ENCODE results near the gene SFSWAP.

The SFSWAP gene

GRCh38 chr12:131773582-131774221 is 62.8 kb downstream of the SFSWAP start:
- H3K79me2 ChIP-seq (ENCODE audit: control insufficient read depth, low read length): peaks cover 10% of the 10 kb centered on the region
- peak overlapping the region; percentile 82 for H3K4me2 ChIP-seq (ENCODE audit: low read length)
- no peak for TF ChIP-seq EZH2phosphoT487 (IDR thresholded peaks at IDR 0.05; ENCODE audit: borderline replicate concordance, low read length)
- TF ChIP-seq, protein P1, sequence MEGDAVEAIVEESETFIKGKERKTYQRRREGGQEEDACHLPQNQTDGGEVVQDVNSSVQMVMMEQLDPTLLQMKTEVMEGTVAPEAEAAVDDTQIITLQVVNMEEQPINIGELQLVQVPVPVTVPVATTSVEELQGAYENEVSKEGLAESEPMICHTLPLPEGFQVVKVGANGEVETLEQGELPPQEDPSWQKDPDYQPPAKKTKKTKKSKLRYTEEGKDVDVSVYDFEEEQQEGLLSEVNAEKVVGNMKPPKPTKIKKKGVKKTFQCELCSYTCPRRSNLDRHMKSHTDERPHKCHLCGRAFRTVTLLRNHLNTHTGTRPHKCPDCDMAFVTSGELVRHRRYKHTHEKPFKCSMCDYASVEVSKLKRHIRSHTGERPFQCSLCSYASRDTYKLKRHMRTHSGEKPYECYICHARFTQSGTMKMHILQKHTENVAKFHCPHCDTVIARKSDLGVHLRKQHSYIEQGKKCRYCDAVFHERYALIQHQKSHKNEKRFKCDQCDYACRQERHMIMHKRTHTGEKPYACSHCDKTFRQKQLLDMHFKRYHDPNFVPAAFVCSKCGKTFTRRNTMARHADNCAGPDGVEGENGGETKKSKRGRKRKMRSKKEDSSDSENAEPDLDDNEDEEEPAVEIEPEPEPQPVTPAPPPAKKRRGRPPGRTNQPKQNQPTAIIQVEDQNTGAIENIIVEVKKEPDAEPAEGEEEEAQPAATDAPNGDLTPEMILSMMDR (IDR thresholded peaks at IDR 0.05; ENCODE audit: low read depth, low read length, poor library complexity, severe bottlenecking): no peak
- H3K27me3 ChIP-seq (ENCODE audit: control insufficient read depth, low read length): no peaks in the 10 kb centered on the region
- no peaks in the 10 kb centered on the region for H4K20me1 ChIP-seq (ENCODE audit: control insufficient read depth, insufficient read depth, low read depth, low read length)
- peak overlapping the region; percentile 62 for H3K4me3 ChIP-seq (ENCODE audit: low read length)
- H3K9me3 ChIP-seq (ENCODE audit: control insufficient read depth, insufficient read depth, low read length): no peaks in the 10 kb centered on the region
- peaks cover 12% of the 10 kb centered on the region for H3F3A ChIP-seq (ENCODE audit: control insufficient read depth, insufficient read depth)
- H3K9me2 ChIP-seq (replicated peaks; ENCODE audit: control insufficient read depth, low read length): no peaks in the 10 kb centered on the region
- peak overlapping the region; percentile 86 for H3K27ac ChIP-seq (ENCODE audit: low read depth, low read length)
- H3K36me3 ChIP-seq (ENCODE audit: control insufficient read depth, low read length): peaks cover 70% of the 10 kb centered on the region
- H3K4me1 ChIP-seq (ENCODE audit: control insufficient read depth, low read length): peaks cover 48% of the 10 kb centered on the region

DNA sequence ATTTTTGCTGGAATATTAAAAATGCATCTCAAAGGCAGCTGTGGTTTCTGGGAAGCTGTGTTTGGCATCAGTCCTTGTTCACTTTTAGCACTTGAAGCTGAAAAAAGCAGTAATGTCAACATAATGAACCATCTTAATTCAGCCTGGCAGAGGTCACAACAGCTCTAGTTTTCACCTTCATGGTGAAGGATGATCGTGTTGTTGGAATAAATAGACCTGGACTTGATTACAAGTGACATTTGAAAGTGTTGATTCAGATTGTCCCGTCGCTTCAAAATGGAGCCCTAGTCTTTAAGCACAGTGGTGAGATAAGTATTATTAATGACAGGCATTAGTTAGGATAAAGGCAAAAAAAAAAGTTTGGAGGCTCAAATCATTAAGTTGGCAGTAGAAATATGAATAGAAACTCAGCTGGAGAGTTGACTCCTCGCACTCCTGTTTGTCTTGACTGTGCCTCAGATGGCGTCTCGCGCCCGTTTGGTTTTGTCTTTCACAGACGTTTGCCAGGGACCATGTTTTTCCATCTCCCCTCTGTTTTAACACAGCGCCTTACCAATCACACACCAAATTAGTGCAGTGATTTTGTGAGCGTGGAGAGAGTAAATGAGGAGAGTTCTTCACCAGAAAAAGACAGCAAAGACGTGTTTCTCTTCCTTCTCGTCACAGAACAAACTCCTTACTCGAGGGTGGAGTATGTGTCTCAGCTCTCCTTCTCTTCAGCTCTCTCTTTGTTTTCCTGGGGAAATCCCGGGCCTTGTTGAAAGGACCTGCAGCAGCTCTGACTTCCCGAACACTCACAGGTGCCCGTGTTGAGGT is 63.9 kb downstream of the SFSWAP start:
- Histone ChIP-seq H3K4me1 (ENCODE audit: control insufficient read depth, low read length) (peaks cover 48% of the 10 kb centered on the region), H3K27me3 (ENCODE audit: control insufficient read depth, low read length) (no peaks in the 10 kb centered on the region), H3K4me2 (ENCODE audit: low read length) (peak overlapping the region; percentile 82), H3K27ac (ENCODE audit: low read depth, low read length) (peak overlapping the region; percentile 86), H3K36me3 (ENCODE audit: control insufficient read depth, low read length) (peaks cover 77% of the 10 kb centered on the region), H4K20me1 (ENCODE audit: control insufficient read depth, insufficient read depth, low read depth, low read length) (no peaks in the 10 kb centered on the region), H3K4me3 (ENCODE audit: low read length) (peak overlapping the region; percentile 62), H3F3A (ENCODE audit: control insufficient read depth, insufficient read depth) (peaks cover 12% of the 10 kb centered on the region), H3K79me2 (ENCODE audit: control insufficient read depth, low read length) (peaks cover 10% of the 10 kb centered on the region), H3K9me3 (ENCODE audit: control insufficient read depth, insufficient read depth, low read length) (no peaks in the 10 kb centered on the region), H3K9me2 (replicated peaks; ENCODE audit: control insufficient read depth, low read length) (no peaks in the 10 kb centered on the region)
- TF ChIP-seq, protein P1 (IDR thresholded peaks at IDR 0.05; ENCODE audit: low read depth, low read length, poor library complexity, severe bottlenecking): no peak
- no peak for TF ChIP-seq EZH2phosphoT487 (IDR thresholded peaks at IDR 0.05; ENCODE audit: borderline replicate concordance, low read length)

DNA sequence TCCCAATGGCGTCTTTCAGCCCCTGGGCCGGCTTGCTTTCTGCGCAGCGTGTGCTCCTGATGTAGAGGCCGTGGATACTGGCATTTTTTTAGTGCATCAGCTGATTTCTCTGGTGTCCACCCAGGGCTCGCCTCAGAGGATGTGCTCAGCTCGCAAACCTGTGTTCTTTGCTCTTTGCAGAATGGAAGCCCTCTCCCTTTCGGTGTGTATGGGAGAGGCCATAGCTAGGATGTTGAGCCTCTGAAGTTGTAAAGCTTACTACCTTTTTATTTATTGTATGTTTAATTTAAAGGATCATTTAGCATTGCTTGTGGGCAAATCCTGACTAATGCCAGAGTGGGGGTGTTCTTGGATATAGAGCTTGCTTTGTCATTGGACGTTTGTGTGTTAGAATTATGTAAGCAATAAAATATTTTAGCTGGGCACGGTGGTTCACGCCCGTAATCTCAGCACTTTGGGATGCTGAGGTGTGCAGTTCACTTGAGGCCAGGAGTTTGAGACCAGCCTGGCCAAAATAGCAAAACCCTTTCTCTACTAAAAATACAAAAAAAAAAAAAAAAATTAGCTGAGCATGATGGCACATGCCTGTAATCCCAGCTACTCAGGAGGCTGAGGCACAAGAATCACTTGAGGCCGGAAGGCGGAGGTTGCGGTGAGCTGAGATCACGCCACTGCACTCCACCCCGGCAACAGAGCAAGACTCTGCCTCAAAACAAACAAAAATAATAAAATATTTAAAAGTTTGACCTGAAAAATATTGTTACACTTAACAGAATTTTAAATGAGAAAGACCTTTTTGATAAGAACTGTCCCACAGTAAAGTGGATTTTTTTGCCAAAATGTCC is 64.7 kb downstream of the SFSWAP start:
- H3K4me2 ChIP-seq (ENCODE audit: low read length): no peak overlapping the region

More for the DNA sequence above, 64.7 kb downstream of the SFSWAP start:
- H3K4me3 ChIP-seq (ENCODE audit: low read length): no peak overlapping the region
- no peak overlapping the region for H3K27ac ChIP-seq (ENCODE audit: low read depth, low read length)
- H3K9me2 ChIP-seq (replicated peaks; ENCODE audit: control insufficient read depth, low read length): no peaks in the 10 kb centered on the region
- peaks cover 77% of the 10 kb centered on the region for H3K36me3 ChIP-seq (ENCODE audit: control insufficient read depth, low read length)
- no peaks in the 10 kb centered on the region for H3K27me3 ChIP-seq (ENCODE audit: control insufficient read depth, low read length)
- TF ChIP-seq EZH2phosphoT487 (IDR thresholded peaks at IDR 0.05; ENCODE audit: borderline replicate concordance, low read length): no peak
- TF ChIP-seq, protein P1 (IDR thresholded peaks at IDR 0.05; ENCODE audit: low read depth, low read length, poor library complexity, severe bottlenecking): no peak
- no peaks in the 10 kb centered on the region for H4K20me1 ChIP-seq (ENCODE audit: control insufficient read depth, insufficient read depth, low read depth, low read length)
- H3F3A ChIP-seq (ENCODE audit: control insufficient read depth, insufficient read depth): peaks cover 10% of the 10 kb centered on the region
- peaks cover 40% of the 10 kb centered on the region for H3K4me1 ChIP-seq (ENCODE audit: control insufficient read depth, low read length)
- peaks cover 10% of the 10 kb centered on the region for H3K79me2 ChIP-seq (ENCODE audit: control insufficient read depth, low read length)
- no peaks in the 10 kb centered on the region for H3K9me3 ChIP-seq (ENCODE audit: control insufficient read depth, insufficient read depth, low read length)
